Omental fat pad (tissue), 4 donors: ENCODE data around the gene ADAMTSL5. TPM values are rescaled to one million over a fixed set of nuclear protein-coding genes. Genes with fewer than 3 reads are reported as not detected.
"Not testable (repeated sequence)": the region's sequence is repeated elsewhere in the genome, so short reads cannot be mapped to it uniquely, and the experiment has no call there.

Experiments
- ATAC-seq: fragments of 150-250 bp; one replicate; pipeline ENCODE4 v1.9.1; 2016; ENCODE audit warnings: mild to moderate bottlenecking, moderate library complexity; ENCODE audit not compliant: low FRiP score
- DNase-seq: peaks from one replicate; pipeline ENCODE4 v3.0.0-alpha.2; 2019; ENCODE audit warnings: low spot score
- total RNA-seq, 4 donors: library from RNA; depleted of rRNA; stranded (reverse); fragments of >200 nt; gene quantifications; one replicate each; pipeline ENCODE4 v1.1.0, GENCODE V29; 2016
- TF ChIP-seq, protein P1 (sequence below), 3 donors: fragments of 450-650 bp; IDR thresholded peaks; one replicate each; pipeline ENCODE4 v1.5.1; 2016 to 2017; ENCODE audit warnings: antibody characterized with exemption in 3 of 3, mild to moderate bottlenecking in 3 of 3, moderate library complexity in 2 of 3

Gene ADAMTSL5
- total RNA-seq, 4 donors from 2014 or later, result 0.60 to 4.3 (median 0.89) TPM

DNA sequence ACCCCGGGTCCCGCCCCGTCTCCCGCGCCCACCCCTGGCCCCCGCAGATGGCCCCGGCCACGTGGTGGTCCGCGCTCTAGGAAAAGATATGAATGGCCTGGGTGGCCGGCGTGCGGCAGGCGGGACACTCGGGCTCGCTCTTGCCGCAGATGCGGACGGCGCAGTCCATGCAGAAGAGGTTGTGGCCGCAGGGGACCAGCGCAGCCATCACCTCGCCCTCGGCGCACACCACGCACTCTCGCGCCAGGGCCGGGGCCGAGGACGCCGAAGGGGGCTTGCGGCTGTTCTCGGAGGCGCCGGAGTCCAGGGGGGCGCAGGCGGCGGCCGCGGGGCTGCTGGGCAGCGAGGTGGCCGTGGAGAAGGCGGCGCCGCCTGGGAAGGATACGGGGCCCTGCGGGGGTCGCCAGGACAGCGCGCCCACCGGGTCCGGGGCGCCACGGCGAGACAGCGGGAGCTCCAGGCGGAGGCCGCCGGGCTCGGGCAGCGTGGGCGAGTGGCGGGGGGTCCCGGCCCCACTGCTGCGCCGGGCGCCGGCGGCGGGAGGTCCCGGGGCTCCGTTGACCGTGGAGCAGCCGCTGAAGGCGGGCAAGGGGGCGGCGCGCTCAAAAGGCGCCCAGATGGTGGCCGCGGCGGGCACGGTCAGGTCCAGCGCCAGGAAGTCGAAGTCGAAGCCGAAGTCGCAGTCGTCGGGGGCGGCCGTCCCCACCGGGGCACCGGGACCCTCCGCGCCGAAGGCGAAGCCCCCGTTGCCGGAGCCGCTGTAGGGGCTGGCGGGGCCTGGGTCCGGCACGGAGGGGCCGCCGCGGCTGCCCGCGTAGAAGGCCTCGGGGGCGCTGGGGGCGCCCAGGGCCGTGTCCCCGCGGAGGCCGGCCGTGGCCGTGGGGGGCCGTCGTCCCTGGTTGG lies 42.9 kb upstream of the ADAMTSL5 start:
- TF ChIP-seq, protein P1, sequence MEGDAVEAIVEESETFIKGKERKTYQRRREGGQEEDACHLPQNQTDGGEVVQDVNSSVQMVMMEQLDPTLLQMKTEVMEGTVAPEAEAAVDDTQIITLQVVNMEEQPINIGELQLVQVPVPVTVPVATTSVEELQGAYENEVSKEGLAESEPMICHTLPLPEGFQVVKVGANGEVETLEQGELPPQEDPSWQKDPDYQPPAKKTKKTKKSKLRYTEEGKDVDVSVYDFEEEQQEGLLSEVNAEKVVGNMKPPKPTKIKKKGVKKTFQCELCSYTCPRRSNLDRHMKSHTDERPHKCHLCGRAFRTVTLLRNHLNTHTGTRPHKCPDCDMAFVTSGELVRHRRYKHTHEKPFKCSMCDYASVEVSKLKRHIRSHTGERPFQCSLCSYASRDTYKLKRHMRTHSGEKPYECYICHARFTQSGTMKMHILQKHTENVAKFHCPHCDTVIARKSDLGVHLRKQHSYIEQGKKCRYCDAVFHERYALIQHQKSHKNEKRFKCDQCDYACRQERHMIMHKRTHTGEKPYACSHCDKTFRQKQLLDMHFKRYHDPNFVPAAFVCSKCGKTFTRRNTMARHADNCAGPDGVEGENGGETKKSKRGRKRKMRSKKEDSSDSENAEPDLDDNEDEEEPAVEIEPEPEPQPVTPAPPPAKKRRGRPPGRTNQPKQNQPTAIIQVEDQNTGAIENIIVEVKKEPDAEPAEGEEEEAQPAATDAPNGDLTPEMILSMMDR (IDR thresholded peaks at IDR 0.05), result no peak
- ATAC-seq, result no peak
- no peak for DNase-seq

DNA sequence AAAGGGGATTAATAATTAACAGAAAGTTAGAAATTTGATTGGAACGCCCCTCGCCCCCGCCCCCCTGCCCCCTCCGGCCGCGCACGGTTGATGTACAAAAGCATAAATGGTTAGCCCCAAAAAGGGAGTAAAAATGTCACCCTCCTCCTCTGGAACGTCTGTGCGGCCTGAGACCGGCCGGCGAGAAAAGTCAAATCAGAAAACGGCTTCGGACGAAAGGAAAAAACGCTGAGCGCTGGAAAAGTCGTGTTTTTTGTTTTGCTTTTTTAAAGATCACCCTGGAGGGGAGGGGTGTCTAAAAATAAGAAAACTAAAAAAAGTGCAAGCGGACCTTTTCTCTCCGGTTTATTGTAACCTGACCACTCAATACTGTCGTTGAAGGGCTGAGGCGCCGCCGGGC lies 42.1 kb upstream of the ADAMTSL5 start:
- ATAC-seq (no peak), DNase-seq (no peak)
- TF ChIP-seq, protein P1 (IDR thresholded peaks at IDR 0.05), result no peak

DNA sequence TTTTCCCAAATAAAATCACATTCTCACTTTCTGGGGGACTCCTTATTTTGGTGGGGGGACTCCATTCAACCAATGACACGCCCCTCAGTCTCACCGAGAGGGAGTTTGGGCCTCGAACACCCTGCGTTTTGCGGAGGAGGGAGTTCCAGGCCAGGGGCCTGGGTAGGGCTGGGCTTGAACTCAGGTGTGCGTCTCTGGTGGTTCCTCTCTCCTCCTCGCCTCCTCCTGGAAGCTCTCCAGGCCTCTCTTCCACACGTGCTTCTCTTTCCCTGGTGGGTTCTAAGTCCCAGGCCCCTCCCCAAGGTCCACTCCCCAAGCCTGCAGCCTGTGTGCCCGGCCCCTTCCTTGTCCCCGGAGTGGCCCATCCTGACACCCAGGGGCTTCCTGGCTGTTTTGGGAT lies 40.6 kb upstream of the ADAMTSL5 start:
- DNase-seq, result no peak
- TF ChIP-seq, protein P1 (IDR thresholded peaks at IDR 0.05), result no peak
- no peak for ATAC-seq

DNA sequence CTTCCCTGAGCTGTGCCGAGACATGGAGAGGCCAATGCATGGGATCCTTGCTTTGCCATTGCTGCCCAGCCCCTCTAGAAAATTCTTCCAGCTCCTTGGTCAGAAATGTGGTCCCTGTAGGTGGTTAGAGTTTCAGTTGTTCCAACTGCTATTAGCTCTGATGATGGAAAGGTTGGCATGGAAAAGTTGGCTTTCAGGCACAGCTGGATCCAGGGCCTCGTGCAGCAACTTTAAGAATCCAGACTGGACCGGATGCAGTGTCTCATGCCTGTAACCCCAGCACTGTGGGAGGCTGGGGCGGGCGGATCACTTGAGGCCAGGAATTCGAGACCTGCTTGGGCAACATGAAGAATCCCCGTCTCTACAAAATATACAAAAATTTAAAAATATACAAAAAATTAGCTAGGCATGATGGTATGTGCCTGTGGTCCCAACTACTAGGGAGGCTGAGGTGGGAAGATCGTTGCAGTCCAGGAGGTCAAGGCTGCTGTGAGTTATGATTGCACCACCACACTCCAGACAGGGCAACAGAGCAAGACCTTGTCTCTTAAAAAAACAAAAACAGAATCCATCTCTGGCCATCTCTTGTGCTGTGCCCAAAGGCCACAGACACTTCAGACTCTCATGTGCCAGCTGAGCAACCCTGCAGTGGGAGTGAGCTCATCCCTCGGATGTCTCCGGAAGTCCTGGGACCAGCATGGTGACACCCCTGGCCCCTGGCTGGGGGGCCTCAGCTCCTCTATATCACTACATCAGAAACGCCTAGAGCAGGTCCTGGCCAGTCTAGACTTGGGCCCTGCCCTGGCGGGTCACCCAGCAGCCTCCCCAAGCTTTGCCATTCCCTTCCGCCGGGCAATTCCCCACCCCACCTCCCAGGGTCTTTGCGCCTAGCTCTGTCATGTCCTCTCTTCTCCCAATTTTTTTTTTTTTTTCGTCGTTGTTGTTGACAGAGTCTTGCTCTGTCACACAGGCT lies 38.5 kb upstream of the ADAMTSL5 start:
- DNase-seq, result no peak
- ATAC-seq, result no peak
- TF ChIP-seq, protein P1 (IDR thresholded peaks at IDR 0.05), result no peak

DNA sequence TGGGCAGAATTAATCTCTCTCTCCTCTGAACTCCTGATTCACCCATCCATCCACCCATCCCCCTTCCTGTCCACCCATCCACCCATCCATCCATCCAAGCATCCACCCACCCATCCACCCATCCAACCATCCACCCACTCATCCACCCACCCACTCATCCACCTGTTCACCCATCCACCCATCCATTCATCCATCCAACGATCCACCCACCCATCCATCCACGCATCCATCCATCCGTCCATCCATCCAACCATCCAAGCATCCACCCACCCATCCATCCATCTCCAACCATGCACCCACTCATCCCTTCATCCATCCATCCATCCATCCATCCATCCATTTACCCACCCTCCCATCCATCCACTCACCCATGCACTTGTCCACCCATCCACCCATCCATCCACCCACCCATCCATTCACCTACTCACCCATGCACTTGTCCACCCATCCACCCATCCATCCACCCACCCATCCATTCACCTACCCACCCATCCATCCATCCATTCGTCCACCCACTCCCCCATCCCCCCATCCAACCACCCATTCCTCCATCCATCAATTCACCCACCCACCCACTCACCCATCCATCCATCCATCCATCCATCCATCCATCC lies 36.6 kb upstream of the ADAMTSL5 start:
- TF ChIP-seq, protein P1 (IDR thresholded peaks at IDR 0.05), result no peak
- DNase-seq (no peak), ATAC-seq (no peak)

DNA sequence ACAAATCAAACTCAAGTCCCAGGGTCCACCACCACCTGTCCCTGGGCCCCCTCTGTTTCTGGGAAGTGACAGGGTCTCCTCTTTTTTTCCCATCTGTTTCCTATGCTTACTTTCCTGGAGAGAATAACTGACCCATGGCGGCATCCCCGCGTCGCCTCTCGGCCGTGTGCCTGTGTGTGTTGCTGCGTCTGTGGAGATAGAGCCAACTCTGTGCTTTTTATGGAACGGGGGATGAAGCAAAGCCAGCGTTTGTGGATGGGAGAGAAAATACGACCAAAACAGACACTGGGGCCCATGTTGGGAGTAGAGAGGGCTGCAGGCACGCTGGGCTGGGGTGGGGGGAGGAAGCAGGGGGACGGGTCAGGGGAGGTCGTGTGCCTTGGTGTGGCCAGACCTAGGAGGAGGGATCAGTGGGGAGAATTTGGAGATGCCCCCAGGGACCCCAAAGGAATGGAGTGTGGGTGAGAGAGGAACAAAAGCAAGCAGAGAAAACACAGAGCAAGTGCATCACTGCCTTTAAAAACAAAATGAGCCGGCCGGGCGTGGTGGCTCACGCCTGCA lies 27.6 kb upstream of the ADAMTSL5 start:
- ATAC-seq (no peak), DNase-seq (no peak)
- TF ChIP-seq, protein P1 (IDR thresholded peaks at IDR 0.05), result no peak

DNA sequence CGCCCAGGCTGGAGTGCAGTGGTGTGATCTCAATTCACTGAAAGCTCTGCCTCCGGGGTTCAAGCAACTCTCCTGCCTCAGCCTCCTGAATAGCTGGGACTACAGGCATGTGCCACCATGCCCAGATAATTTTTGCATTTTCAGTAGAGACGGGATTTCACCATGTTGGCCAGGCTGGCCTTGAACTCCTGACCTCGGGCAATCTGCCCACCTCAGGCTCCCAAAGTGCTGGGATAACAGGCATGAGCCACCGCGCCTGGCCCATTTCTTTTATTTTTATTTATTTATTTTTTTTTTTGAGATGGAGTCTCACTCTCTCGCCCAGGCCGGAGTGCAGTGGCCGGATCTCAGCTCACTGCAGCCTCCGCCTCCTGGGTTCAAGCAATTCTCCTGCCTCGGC lies 26.9 kb upstream of the ADAMTSL5 start:
- ATAC-seq, DNase-seq: not testable (repeated sequence)
